HuH-7 (cell line): ENCODE data around the gene AQP7.
"Not testable (repeated sequence)": the region's sequence is repeated elsewhere in the genome, so short reads cannot be mapped to it uniquely, and the experiment has no call there.

Source experiments
- DNase-seq: peaks from one replicate; pipeline ENCODE4 v3.0.0; 2011; ENCODE audit warnings: low spot score

Gene AQP7

GRCh38 chr9:33433871-33434270 is 31.5 kb upstream of the AQP7 start:
- no peak for DNase-seq

- no peak for DNase-seq
Measured at GRCh38 chr9:33431420-33431819, 29.1 kb upstream of the AQP7 start.

GRCh38 chr9:33430942-33431341 is 28.6 kb upstream of the AQP7 start:
- no peak for DNase-seq

- no peak for DNase-seq
Measured at GRCh38 chr9:33429256-33429985, 27.1 kb upstream of the AQP7 start.

- DNase-seq = no peak
Measured at GRCh38 chr9:33426843-33427293, 24.5 kb upstream of the AQP7 start.

- no peak for DNase-seq
Measured at GRCh38 chr9:33425128-33425533, 22.8 kb upstream of the AQP7 start.

- not testable (repeated sequence) for DNase-seq
Measured at GRCh38 chr9:33424492-33424891, 22.1 kb upstream of the AQP7 start.

GRCh38 chr9:33424043-33424442 is 21.7 kb upstream of the AQP7 start:
- not testable (repeated sequence) for DNase-seq

GRCh38 chr9:33419708-33420303 is 17.4 kb upstream of the AQP7 start:
- DNase-seq = no peak

- no peak for DNase-seq
Measured at GRCh38 chr9:33418090-33418489, 15.7 kb upstream of the AQP7 start.

GRCh38 chr9:33416996-33417395 is 14.6 kb upstream of the AQP7 start:
- no peak for DNase-seq

- DNase-seq = peak; percentile 81
Measured at GRCh38 chr9:33415501-33416038, 13.2 kb upstream of the AQP7 start.

GRCh38 chr9:33414889-33415500 is 12.6 kb upstream of the AQP7 start:
- DNase-seq = no peak

GRCh38 chr9:33414268-33414667 is 11.9 kb upstream of the AQP7 start:
- no peak for DNase-seq

- no peak for DNase-seq
Measured at GRCh38 chr9:33408087-33408486, 5.7 kb upstream of the AQP7 start.

GRCh38 chr9:33407061-33407460 is 4.7 kb upstream of the AQP7 start:
- no peak for DNase-seq

GRCh38 chr9:33404788-33405362 is 2.5 kb upstream of the AQP7 start:
- no peak for DNase-seq

GRCh38 chr9:33403941-33404787 is 1.8 kb upstream of the AQP7 start:
- DNase-seq = no peak

- not testable (repeated sequence) for DNase-seq
Measured at GRCh38 chr9:33401809-33402208, 559 bp downstream of the AQP7 start.

GRCh38 chr9:33399047-33399446 is 3.3 kb downstream of the AQP7 start:
- not testable (repeated sequence) for DNase-seq

- not testable (repeated sequence) for DNase-seq
Measured at GRCh38 chr9:33397801-33398200, 4.6 kb downstream of the AQP7 start.
